Mammary epithelial cell (primary cell): ENCODE measurements around the gene SPATA32.

Experiments used
- EZH2 ChIP-seq: IDR thresholded peaks from 2 replicates; pipeline ENCODE4 v1.6.1; 2012; ENCODE audit warnings: low read length, inconsistent platforms, borderline replicate concordance
- TF ChIP-seq, protein P1 (sequence below), 2 donors: IDR thresholded peaks in 1 of 2; conservative IDR thresholded peaks in 1 of 2; 2 replicates each; pipeline ENCODE4 v1.5.1; 2011 to 2012; ENCODE audit warnings: inconsistent platforms in 2 of 2, low read length in 2 of 2, mild to moderate bottlenecking in 2 of 2, control low read depth in 1 of 2, low read depth in 1 of 2; ENCODE audit not compliant: insufficient read depth in 1 of 2; ENCODE audit errors: extremely low read depth in 1 of 2

DNA sequence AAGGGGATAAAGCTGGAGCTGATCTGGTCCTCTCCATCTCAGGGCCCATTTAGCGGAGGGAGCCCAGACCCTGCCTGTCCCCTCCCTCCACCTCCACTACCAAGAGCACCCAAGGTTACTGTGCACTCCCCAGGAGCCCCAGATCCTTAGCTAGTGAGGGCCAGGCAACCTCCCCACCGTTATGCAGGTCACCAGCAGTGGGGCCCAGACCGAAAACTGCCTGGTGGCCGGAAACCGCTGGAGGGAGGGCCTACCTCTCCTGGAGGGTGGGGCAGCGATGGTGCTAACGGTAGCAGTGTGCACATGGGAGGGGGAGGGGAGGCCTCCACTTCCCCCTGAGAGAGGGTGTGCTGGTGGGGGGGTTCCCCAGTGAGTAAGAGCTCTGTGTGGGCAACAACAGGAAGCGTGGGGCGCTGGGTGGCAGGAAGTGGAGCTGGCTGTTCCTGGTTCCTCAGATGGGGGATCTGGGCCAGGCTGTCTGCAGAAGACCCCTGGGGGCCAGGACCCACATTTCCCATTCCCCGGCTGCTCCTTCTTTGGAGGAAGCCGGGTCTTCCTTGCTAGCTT is 35.8 kb downstream of the SPATA32 start:
- TF ChIP-seq, protein P1, sequence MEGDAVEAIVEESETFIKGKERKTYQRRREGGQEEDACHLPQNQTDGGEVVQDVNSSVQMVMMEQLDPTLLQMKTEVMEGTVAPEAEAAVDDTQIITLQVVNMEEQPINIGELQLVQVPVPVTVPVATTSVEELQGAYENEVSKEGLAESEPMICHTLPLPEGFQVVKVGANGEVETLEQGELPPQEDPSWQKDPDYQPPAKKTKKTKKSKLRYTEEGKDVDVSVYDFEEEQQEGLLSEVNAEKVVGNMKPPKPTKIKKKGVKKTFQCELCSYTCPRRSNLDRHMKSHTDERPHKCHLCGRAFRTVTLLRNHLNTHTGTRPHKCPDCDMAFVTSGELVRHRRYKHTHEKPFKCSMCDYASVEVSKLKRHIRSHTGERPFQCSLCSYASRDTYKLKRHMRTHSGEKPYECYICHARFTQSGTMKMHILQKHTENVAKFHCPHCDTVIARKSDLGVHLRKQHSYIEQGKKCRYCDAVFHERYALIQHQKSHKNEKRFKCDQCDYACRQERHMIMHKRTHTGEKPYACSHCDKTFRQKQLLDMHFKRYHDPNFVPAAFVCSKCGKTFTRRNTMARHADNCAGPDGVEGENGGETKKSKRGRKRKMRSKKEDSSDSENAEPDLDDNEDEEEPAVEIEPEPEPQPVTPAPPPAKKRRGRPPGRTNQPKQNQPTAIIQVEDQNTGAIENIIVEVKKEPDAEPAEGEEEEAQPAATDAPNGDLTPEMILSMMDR (conservative IDR thresholded peaks at IDR 0.05 in 1 of 2, IDR thresholded peaks at IDR 0.05 in 1 of 2; ENCODE audit: extremely low read depth in 1 of 2, insufficient read depth in 1 of 2, low read depth in 1 of 2, low read length in 2 of 2) = no peak
- no peak for TF ChIP-seq EZH2
